Coronary artery (tissue), 2 donors: ENCODE measurements around the gene ENTPD1.

Source experiments
- DNase-seq: peaks from one replicate; pipeline ENCODE4 v3.0.0-alpha.2; 2017; ENCODE audit warnings: low spot score
- H3K27ac ChIP-seq, 2 donors: fragments of 200-600 bp; sonication (generic); one replicate each; pipeline ENCODE4 v1.5.1; 2016 to 2019
- H3K4me3 ChIP-seq: fragments of 200-600 bp; sonication (generic); 2 replicates; pipeline ENCODE4 v1.5.1; 2016; ENCODE audit warnings: mild to moderate bottlenecking, moderate library complexity
- TF ChIP-seq, protein P1 (sequence below): fragments of 200-600 bp; sonication (generic); IDR thresholded peaks from one replicate; pipeline ENCODE4 v1.5.1; 2019; ENCODE audit warnings: antibody characterized with exemption

The ENTPD1 gene

DNA sequence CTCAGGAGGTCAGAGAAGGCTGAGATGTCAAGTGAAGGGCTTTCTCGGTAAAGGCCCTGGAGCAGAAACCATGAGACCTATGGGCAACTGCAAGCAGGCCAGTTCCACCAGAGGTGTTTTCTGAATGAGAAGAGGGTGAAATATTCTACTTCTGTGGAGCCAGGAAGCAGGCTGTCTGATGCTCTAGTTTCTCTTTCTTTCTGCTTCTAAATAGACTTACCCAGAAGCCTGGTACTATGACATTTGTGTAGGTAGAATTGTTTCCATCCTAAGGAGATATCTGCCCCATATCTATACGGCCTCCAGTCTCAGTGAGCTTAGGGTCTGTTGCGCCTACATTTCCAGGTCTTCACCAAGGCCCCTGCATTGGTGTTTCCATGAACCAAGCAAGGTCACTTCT lies 78.4 kb downstream of the ENTPD1 start:
- TF ChIP-seq, protein P1, sequence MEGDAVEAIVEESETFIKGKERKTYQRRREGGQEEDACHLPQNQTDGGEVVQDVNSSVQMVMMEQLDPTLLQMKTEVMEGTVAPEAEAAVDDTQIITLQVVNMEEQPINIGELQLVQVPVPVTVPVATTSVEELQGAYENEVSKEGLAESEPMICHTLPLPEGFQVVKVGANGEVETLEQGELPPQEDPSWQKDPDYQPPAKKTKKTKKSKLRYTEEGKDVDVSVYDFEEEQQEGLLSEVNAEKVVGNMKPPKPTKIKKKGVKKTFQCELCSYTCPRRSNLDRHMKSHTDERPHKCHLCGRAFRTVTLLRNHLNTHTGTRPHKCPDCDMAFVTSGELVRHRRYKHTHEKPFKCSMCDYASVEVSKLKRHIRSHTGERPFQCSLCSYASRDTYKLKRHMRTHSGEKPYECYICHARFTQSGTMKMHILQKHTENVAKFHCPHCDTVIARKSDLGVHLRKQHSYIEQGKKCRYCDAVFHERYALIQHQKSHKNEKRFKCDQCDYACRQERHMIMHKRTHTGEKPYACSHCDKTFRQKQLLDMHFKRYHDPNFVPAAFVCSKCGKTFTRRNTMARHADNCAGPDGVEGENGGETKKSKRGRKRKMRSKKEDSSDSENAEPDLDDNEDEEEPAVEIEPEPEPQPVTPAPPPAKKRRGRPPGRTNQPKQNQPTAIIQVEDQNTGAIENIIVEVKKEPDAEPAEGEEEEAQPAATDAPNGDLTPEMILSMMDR, result no peak
- no peak overlapping the region for H3K4me3 ChIP-seq
- DNase-seq, result no peak
- no peak overlapping the region for H3K27ac ChIP-seq

DNA sequence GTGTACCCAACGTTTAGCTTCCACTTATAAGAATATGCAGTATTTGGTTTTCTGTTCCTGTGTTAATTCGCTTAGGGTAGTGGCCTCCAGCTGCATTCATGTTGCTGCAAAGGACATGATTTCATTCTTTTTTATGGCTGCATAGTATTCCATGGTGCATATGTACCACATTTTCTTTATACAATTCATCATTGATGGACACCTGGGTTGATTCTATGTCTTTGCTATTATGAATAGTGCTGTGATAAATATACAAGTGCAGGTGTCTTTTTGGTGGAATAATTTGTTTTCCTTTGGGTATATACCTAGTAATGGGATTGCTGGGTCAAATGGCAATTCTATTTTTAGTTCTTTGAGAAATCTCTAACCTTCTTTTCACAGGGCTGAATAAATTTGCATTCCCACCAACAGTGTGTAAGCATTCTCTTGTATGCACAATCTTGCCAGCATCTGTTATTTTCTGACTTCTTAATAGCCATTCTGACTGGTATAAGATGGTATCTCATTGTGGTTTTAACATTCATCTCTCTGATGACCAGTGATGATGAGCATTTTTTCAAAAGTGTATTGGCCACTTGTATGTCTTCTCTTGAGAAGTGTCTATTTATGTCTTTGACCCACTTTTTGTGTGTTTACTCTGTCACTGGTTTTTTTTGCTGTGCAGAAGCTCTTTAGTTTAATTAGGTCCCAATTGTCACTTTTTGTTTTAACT lies 79.3 kb downstream of the ENTPD1 start:
- H3K27ac ChIP-seq, result no peak overlapping the region

DNA sequence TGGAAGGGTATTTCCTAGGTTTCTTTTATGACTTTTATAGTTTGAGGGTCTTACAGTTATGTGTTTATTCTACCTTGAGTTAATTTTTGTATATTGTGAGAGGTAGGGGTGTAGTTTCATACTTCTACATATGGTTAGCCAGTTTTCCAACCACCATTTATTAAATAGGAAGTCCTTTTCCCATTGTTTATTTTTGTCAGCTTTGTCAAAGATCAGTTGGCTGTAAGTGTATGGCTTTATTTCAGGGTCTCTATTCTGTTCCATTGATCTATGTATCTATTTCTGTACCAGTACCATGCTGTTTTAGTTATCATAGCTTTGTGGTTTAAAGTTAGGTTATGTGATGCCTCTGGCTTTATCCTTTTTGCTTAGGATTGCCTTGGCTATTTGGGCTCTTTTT lies 79.9 kb downstream of the ENTPD1 start:
- Histone ChIP-seq H3K27ac (no peak overlapping the region), H3K4me3 (no peak overlapping the region)
- TF ChIP-seq, protein P1, result no peak
- DNase-seq, result no peak

More for the DNA sequence above, 79.3 kb downstream of the ENTPD1 start:
- no peak for DNase-seq
- TF ChIP-seq, protein P1, result no peak
- H3K4me3 ChIP-seq, result no peak overlapping the region

DNA sequence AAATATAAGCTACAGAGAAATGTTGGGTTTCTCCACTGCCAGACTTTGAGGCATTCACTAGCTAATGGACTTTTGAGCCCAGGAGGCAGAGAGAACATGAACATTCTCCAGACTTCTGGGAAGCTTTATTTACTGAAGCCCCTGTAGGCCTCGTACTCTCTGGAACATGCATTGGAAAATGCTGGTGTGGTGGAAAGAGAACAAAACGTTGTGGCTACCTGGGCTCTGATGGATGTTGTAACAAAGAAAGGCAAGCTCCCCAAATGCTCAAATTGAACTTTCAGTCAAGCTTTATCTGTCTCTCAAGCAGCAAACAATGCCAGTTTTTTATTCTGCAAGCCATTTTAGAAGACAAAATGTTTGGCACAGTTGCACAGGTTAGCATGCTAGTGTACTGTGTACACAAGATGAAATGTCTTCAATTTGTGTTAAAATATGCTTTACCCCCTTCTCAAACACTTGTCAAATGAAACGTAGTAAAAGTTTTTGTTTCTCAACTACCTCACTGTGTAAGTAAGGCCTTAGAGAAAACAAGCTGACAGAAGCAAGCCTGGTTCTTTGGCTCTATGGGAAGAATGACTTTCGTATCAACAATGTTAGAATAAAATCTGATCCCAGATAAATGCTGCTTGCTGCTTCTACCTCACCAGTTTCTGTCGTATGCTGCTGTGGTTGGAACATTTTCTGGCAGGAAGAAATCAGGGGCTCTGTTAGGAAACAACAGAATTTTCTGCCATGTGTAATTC lies 80.8 kb downstream of the ENTPD1 start:
- DNase-seq, result no peak
- Histone ChIP-seq H3K4me3 (peak overlapping the region; percentile 22), H3K27ac (peak overlapping the region; percentile 40 to 72)
- TF ChIP-seq, protein P1, result no peak

DNA sequence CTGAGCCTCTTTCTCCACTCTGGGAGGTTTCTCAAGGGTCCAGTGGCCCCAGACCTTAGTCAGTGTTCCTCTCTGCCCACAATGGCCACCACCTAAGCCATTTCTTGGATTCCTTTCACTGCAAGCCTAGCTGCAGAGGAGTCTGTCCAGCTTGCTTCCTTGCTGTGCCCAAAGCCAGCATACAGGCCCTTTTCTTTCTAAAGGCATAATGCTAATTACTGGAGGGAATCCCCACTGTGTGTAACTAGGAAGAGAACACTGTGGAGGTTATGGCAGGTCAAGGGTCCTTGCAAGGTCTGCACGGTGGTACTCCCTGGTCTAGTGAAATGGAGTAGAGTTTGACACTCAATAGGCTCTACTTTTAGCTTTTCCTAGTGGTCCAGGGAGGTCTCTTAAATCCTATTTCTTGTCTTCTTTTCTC lies 81.4 kb downstream of the ENTPD1 start:
- no peak for DNase-seq
- TF ChIP-seq, protein P1, result no peak
- Histone ChIP-seq H3K27ac (peak overlapping the region; percentile 40 to 72), H3K4me3 (no peak overlapping the region)

DNA sequence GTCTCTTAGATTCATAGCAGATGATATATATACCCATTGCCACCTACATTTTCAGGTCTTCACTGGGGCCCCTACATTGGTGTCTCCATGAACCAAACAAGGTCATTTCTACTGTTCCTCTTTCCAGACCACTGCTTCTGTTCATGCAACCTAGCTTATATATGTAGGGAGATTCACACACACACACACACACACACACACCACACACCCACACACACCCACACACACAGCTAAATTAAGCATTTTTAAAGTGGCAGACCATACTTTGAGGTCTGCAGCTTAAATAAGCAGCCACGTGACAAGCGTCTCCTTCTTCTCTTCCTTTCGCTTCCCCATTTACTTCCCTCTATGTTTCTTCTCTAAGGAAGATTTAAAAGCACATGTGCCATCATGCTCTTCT lies 81.8 kb downstream of the ENTPD1 start:
- TF ChIP-seq, protein P1, result no peak
- DNase-seq, result no peak
- no peak overlapping the region for H3K4me3 ChIP-seq
- H3K27ac ChIP-seq, result peak overlapping the region in 1 of 2 donors; percentile 72

DNA sequence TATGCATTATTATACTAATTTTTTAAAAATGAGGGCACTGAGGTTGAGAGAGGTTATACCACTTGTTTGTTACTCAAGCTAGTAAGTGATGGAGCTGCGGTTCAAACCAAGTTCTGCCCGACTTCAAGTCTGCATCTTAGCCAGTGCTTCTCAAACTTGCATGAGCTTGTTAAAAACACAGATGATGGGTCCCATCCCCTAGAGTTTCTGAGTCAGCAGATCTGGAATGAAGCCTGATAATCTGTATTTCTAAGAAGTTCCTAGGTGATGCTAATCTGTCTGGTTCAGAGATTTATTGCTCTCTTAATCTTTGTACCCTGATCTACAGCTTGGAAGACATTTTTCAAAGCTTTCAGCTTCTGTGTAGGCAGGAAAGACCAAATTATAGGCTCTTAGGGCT lies 84.2 kb downstream of the ENTPD1 start:
- no peak for DNase-seq
- TF ChIP-seq, protein P1, result no peak
- Histone ChIP-seq H3K4me3 (no peak overlapping the region), H3K27ac (no peak overlapping the region)
